HG03095 (cell line): ENCODE results near the gene F8.

Experiments used
- ATAC-seq: cut with Tn5 transposase; IDR thresholded peaks from one replicate; pipeline ENCODE4 v1.9.1; 2021; ENCODE audit warnings: moderate library complexity; ENCODE audit not compliant: unreplicated experiment

F8 gene

GRCh38 chrX:154791939-154792338 is 230.6 kb downstream of the F8 start:
- no peak for ATAC-seq

- ATAC-seq: no peak
These were observed 231.1 kb downstream of the F8 start for GRCh38 chrX:154791467-154791866.
